GM23248 (cell line): ENCODE results near the gene BRPF3.

ENCODE experiments used
- EZH2 ChIP-seq: fragments of 200-600 bp; sonication (generic); IDR thresholded peaks from 2 replicates; pipeline ENCODE4 v1.6.1; 2018; ENCODE audit warnings: antibody characterized with exemption, mild to moderate bottlenecking; ENCODE audit not compliant: insufficient read depth, poor library complexity, severe bottlenecking
- EZH2phosphoT487 ChIP-seq: fragments of 200-600 bp; sonication (generic); IDR thresholded peaks from 2 replicates; pipeline ENCODE4 v1.6.1; 2018; ENCODE audit warnings: antibody characterized with exemption, moderate library complexity, mild to moderate bottlenecking, low read depth; ENCODE audit not compliant: insufficient read depth

GRCh38 chr6:36243562-36244212, 47.1 kb downstream of the BRPF3 start:
- no peak for TF ChIP-seq EZH2
- TF ChIP-seq EZH2phosphoT487, result no peak
